Measurements from ENCODE around the gene HCN4. TPM values are rescaled to one million over a fixed set of nuclear protein-coding genes. Genes with fewer than 3 reads are reported as not detected.

The HCN4 gene
- total RNA-seq, 2 donors from 2014 or later: 0.78 to 2.0 TPM

DNA sequence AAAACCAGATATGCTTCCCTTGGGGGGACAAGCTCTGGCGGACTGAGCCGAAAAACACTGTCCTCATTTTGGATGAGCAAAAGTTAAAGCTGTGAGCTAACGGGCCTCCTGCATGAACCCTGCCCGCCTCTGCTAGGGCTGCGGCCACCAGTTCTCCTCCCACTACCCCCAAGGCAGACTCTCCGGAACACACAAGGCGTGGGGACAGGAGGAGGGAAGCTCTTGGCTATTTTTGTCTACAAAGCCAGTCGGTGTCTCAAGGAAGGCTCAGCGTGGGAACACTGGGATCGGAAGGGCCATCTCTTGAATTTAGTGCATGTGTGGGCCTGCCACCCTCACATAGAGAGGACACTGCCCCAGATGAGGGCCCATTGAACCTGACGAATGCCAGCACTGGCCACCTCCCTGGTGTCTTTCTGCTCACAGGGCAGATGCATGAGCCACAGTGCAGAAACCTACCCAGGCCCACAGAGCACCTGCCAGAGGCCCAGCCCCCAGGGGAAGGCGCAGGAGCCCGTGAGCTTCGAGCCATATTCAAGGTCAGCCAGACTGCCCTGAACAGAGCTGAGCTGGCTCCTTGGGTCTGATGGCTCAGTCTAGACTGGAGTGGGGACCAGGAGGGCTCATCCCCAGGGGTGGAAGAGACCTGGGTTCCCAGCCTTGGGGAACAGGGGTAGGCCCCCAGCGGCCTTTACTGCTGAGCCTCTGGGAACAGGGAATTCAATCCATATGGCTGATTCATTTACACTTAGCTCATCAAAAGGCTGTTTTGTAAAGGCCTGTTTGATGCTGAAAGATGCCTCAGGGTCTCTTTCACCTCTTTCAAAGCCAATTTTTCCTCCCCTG is 38.3 kb downstream of the HCN4 start:
- WGBS, 2 donors: 70 to 86% methylated on average over 8 to 15 of the region's 15 CpGs
- ATAC-seq (no peak), DNase-seq (no peak)
- Histone ChIP-seq H3K27me3 (no peaks in the 10 kb centered on the region), H3K4me1 (no peaks in the 10 kb centered on the region), H3K27ac (no peak overlapping the region), H3K36me3 (replicated peaks in 1 of 2; ENCODE audit: insufficient read depth in 1 of 2, low read depth in 2 of 2) (no peaks in the 10 kb centered on the region), H3K4me3 (no peak overlapping the region), H3K9me3 (no peaks in the 10 kb centered on the region)
- intact Hi-C loops (cut with DNase I): no loop called here
- TF ChIP-seq, protein P1, sequence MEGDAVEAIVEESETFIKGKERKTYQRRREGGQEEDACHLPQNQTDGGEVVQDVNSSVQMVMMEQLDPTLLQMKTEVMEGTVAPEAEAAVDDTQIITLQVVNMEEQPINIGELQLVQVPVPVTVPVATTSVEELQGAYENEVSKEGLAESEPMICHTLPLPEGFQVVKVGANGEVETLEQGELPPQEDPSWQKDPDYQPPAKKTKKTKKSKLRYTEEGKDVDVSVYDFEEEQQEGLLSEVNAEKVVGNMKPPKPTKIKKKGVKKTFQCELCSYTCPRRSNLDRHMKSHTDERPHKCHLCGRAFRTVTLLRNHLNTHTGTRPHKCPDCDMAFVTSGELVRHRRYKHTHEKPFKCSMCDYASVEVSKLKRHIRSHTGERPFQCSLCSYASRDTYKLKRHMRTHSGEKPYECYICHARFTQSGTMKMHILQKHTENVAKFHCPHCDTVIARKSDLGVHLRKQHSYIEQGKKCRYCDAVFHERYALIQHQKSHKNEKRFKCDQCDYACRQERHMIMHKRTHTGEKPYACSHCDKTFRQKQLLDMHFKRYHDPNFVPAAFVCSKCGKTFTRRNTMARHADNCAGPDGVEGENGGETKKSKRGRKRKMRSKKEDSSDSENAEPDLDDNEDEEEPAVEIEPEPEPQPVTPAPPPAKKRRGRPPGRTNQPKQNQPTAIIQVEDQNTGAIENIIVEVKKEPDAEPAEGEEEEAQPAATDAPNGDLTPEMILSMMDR (IDR thresholded peaks at IDR 0.05): no peak
- no peak for TF ChIP-seq POLR2A (IDR thresholded peaks at IDR 0.05)

DNA sequence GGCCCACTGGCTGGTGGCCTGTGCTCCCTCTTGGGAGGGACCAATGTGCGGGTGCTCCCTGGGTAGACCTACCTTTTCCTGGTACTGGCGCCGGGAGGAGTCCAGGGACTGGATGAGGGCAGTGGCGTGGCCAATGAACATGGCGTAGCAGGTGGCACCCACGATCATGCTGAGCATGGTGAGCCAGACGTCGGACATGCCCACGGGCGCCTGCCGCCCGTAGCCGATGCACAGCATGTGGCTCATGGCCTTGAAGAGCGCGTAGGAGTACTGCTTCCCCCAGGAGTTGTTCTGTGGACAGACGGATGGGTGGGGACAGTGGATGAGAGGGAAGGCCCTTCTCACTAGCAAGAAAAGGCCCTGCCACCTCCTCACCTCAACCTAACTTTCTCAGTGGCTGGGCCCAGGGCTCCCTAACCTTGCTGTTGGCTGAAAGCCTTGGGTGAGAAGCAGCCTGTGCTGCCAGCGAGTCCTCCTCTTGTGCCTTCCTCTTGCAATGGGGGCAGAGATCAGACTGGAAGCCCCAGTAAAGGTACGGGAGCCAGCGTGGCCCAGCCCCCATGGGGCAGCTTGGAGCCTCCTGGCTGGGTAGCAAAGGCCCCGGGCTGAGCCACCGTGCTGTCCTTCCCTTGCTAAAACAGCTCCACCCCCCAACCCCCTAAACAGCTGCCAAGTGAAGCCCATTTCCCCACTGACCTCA is 39.1 kb downstream of the HCN4 start:
- Histone ChIP-seq H3K4me1 (no peaks in the 10 kb centered on the region), H3K27me3 (no peaks in the 10 kb centered on the region), H3K4me3 (no peak overlapping the region), H3K36me3 (replicated peaks in 1 of 2; ENCODE audit: insufficient read depth in 1 of 2, low read depth in 2 of 2) (no peaks in the 10 kb centered on the region), H3K27ac (no peak overlapping the region), H3K9me3 (no peaks in the 10 kb centered on the region)
- TF ChIP-seq, protein P1 (IDR thresholded peaks at IDR 0.05): no peak
- no peak for TF ChIP-seq POLR2A (IDR thresholded peaks at IDR 0.05)
- DNase-seq (no peak), ATAC-seq (no peak)
- 80% methylated on average over 12 to 21 of the region's 21 CpGs for WGBS, 2 donors
- intact Hi-C loops (cut with DNase I): no loop called here

DNA sequence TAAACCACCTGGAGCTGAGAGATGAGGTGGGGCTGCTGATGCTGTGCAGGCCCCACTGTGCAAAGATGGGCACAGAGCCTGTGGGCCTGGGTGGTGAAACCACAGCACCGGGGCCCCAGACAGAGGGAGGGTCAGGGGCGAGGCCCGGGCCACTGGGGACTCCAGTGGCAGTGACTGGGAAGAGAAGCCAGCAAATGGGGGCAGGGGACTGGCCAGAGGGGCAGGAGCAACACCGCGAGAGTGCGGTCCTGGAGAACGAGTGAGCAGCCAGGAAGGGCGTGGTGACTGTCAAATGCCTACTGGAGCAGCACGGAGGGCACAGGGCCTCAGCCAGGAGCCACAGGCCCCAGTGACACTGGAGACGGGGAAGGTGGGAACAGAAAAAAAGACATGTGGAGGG is 39.8 kb downstream of the HCN4 start:
- no peaks in the 10 kb centered on the region for H3K27me3 ChIP-seq
- 72 to 73% methylated on average over 10 of the region's 10 CpGs for WGBS, 2 donors
- H3K36me3 ChIP-seq (replicated peaks in 1 of 2; ENCODE audit: insufficient read depth in 1 of 2, low read depth in 2 of 2): no peaks in the 10 kb centered on the region
- DNase-seq (no peak), ATAC-seq (no peak)
- TF ChIP-seq POLR2A (IDR thresholded peaks at IDR 0.05): no peak
- TF ChIP-seq, protein P1 (IDR thresholded peaks at IDR 0.05): no peak
- no peak overlapping the region for H3K4me3 ChIP-seq
- no peak overlapping the region for H3K27ac ChIP-seq
- no peaks in the 10 kb centered on the region for H3K9me3 ChIP-seq
- no peaks in the 10 kb centered on the region for H3K4me1 ChIP-seq
- intact Hi-C loops (cut with DNase I): no loop called here

DNA sequence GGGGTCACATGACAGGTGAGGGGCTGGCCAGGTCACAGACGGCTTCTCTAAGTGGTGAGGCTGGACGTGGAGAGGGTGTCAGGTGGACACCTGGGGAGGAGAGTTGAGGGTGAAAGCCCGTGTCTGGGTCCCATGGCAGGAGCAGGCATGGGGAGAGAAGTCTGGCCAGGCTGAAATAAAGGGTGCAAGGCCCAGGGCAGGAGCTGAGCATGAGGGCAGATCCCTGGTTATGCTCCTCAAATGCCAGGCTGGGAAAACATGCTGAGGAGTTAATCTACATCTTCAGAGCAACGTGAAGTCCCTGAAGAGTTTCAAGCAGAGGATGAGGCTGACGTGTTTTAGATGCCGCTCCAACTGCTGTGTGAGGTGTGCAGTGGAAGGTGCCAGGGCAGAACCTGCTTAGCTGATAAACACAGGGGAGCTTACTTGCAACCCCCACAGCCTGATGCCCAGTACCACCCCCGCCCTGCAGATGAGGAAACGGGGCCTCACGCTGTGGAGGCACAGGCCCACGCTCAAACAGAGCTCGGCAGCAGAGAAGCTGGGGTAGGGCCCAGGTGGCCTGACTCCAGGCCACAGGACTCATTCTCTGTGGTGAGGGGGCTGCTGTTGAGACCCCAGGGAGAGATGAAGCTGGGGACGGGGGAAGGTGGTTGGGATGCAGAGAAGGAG is 40.5 kb downstream of the HCN4 start:
- no peaks in the 10 kb centered on the region for H3K4me1 ChIP-seq
- H3K9me3 ChIP-seq: no peaks in the 10 kb centered on the region
- no peaks in the 10 kb centered on the region for H3K27me3 ChIP-seq
- H3K36me3 ChIP-seq (replicated peaks in 1 of 2; ENCODE audit: insufficient read depth in 1 of 2, low read depth in 2 of 2): no peaks in the 10 kb centered on the region
- TF ChIP-seq, protein P1 (IDR thresholded peaks at IDR 0.05): no peak
- no peak for TF ChIP-seq POLR2A (IDR thresholded peaks at IDR 0.05)
- no peak overlapping the region for H3K27ac ChIP-seq
- intact Hi-C loops (cut with DNase I): no loop called here
- WGBS, 2 donors: 70 to 79% methylated on average over 11 to 12 of the region's 12 CpGs
- ATAC-seq (no peak), DNase-seq (no peak)
- no peak overlapping the region for H3K4me3 ChIP-seq
